GM23338 (cell line): Measurements from ENCODE around the gene AURKAIP1. TPM values are rescaled to one million over a fixed set of nuclear protein-coding genes. Genes with fewer than 3 reads are reported as not detected.

ENCODE experiments used
- ATAC-seq: fragments of 200-7000 bp; cut with Tn5 transposase; 3 replicates; pipeline ENCODE4 v1.9.1; 2020
- DNase-seq: peaks from one replicate; pipeline ENCODE4 v3.0.0-alpha.2; 2015; ENCODE audit warnings: low spot score
- H2AFZ ChIP-seq: fragments of 200-600 bp; sonication (generic); 2 replicates; pipeline ENCODE4 v1.8.0; 2016; ENCODE audit warnings: antibody characterized with exemption, mild to moderate bottlenecking, moderate library complexity
- H3F3A ChIP-seq: fragments of 200-600 bp; sonication (generic); replicated peaks from 2 replicates; pipeline ENCODE4 v1.8.0; 2017; ENCODE audit warnings: antibody characterized with exemption, mixed run types, low read depth
- H3K27ac ChIP-seq: fragments of 200-600 bp; sonication (generic); 2 replicates; pipeline ENCODE4 v1.6.1; 2016; ENCODE audit warnings: low read depth
- H3K27me3 ChIP-seq: fragments of 200-600 bp; sonication (generic); 2 replicates; pipeline ENCODE4 v1.8.0; 2016; ENCODE audit warnings: mild to moderate bottlenecking, mixed run types, moderate library complexity; ENCODE audit not compliant: insufficient read depth
- H3K36me3 ChIP-seq: fragments of 200-600 bp; sonication (generic); 2 replicates; pipeline ENCODE4 v1.8.0; 2016; ENCODE audit warnings: mild to moderate bottlenecking; ENCODE audit not compliant: insufficient read depth
- H3K4me1 ChIP-seq: fragments of 200-600 bp; sonication (generic); 2 replicates; pipeline ENCODE4 v1.8.0; 2016; ENCODE audit warnings: mild to moderate bottlenecking, moderate library complexity; ENCODE audit not compliant: insufficient read depth
- H3K4me2 ChIP-seq: fragments of 200-600 bp; sonication (generic); 2 replicates; pipeline ENCODE4 v1.7.1; 2017; ENCODE audit warnings: mixed run types
- H3K4me3 ChIP-seq: fragments of 200-600 bp; sonication (generic); 2 replicates; pipeline ENCODE4 v1.6.1; 2016; ENCODE audit warnings: mixed run types
- H3K79me2 ChIP-seq: fragments of 200-600 bp; sonication (generic); replicated peaks from 2 replicates; pipeline ENCODE4 v1.8.0; 2017; ENCODE audit warnings: mild to moderate bottlenecking; ENCODE audit not compliant: insufficient read depth
- H3K9me2 ChIP-seq: fragments of 200-600 bp; sonication (generic); 2 replicates; pipeline ENCODE4 v1.8.0; 2017; ENCODE audit not compliant: insufficient read depth
- H4K20me1 ChIP-seq: fragments of 200-600 bp; sonication (generic); replicated peaks from 2 replicates; pipeline ENCODE4 v1.8.0; 2017; ENCODE audit warnings: mild to moderate bottlenecking; ENCODE audit not compliant: insufficient read depth
- H3K27ac Mint-ChIP-seq: 2 replicates; pipeline ENCODE4 v1.8.0; 2020; ENCODE audit warnings: inconsistent platforms, mild to moderate bottlenecking, moderate library complexity, mixed read lengths
- H3K27me3 Mint-ChIP-seq: 3 replicates; pipeline ENCODE4 v1.8.0; 2022; ENCODE audit warnings: low read depth, mild to moderate bottlenecking, moderate library complexity, mixed read lengths, inconsistent platforms; ENCODE audit not compliant: insufficient read depth, poor library complexity
- H3K36me3 Mint-ChIP-seq: 3 replicates; pipeline ENCODE4 v1.8.0; 2021; ENCODE audit warnings: low read depth, mild to moderate bottlenecking, inconsistent platforms, moderate library complexity, mixed read lengths
- H3K4me1 Mint-ChIP-seq: 3 replicates; pipeline ENCODE4 v1.8.0; 2020; ENCODE audit warnings: mild to moderate bottlenecking, inconsistent platforms, mixed read lengths
- H3K4me3 Mint-ChIP-seq: 3 replicates; pipeline ENCODE4 v1.8.0; 2021; ENCODE audit warnings: moderate library complexity, mild to moderate bottlenecking, inconsistent platforms, mixed read lengths
- H3K9me3 Mint-ChIP-seq: 3 replicates; pipeline ENCODE4 v1.8.0; 2020; ENCODE audit warnings: moderate library complexity, mild to moderate bottlenecking, inconsistent platforms, mixed read lengths
- EZH2 ChIP-seq: fragments of 200-600 bp; sonication (generic); IDR thresholded peaks from one replicate; pipeline ENCODE4 v1.8.0; 2017; ENCODE audit warnings: antibody characterized with exemption, mild to moderate bottlenecking, low read depth; ENCODE audit not compliant: unreplicated experiment
- JUNB ChIP-seq: IDR thresholded peaks from one replicate; pipeline ENCODE4 v1.6.1; 2016; ENCODE audit warnings: antibody characterized with exemption; ENCODE audit not compliant: unreplicated experiment
- NANOG ChIP-seq: IDR thresholded peaks from 2 replicates; pipeline ENCODE4 v1.6.1; 2016; ENCODE audit warnings: antibody characterized with exemption, borderline replicate concordance
- POLR2AphosphoS5 ChIP-seq: IDR thresholded peaks from 2 replicates; pipeline ENCODE4 v1.6.1; 2016; ENCODE audit warnings: antibody characterized with exemption, low read depth
- ZNF114 ChIP-seq: fragments of 250-450 bp; sonication (Bioruptor Pico); IDR thresholded peaks from 2 replicates; pipeline ENCODE4 v1.5.0; 2020; ENCODE audit warnings: mild to moderate bottlenecking, moderate library complexity
- ZNF331 ChIP-seq: fragments of 250-450 bp; sonication (Bioruptor Pico); IDR thresholded peaks from 2 replicates; pipeline ENCODE4 v1.5.0; 2020; ENCODE audit warnings: low read depth, mild to moderate bottlenecking, moderate library complexity
- ZNF462 ChIP-seq: fragments of 250-450 bp; sonication (Bioruptor Pico); IDR thresholded peaks from 2 replicates; pipeline ENCODE4 v1.5.0; 2020; ENCODE audit warnings: mild to moderate bottlenecking, moderate library complexity
- polyA plus RNA-seq: library from polyadenylated mRNA; unstranded; fragments of >200 nt; fragmentation: Nextera tagmentation; extraction: Ambion mirVana; gene quantifications from 2 replicates; pipeline ENCODE4 v1.2.1, GENCODE V29; 2016
- total RNA-seq: library from RNA; depleted of rRNA; stranded (reverse); fragments of >200 nt; shearing (Covaris generic); gene quantifications from 2 replicates; pipeline ENCODE4 v1.2.3, GENCODE V29; 2014
- TF ChIP-seq, protein P1 (sequence below): IDR thresholded peaks from 2 replicates; pipeline ENCODE4 v1.6.1; 2016; ENCODE audit warnings: antibody characterized with exemption

AURKAIP1 gene
- total and polyA plus RNA-seq, 2 experiments from 2014 or later: 167 to 355 TPM

- no peaks in the 10 kb centered on the region for H4K20me1 ChIP-seq
- Mint-ChIP-seq H3K36me3 (peaks cover 10% of the 10 kb centered on the region), H3K4me3 (no peak overlapping the region), H3K27ac (no peak overlapping the region), H3K4me1 (no peaks in the 10 kb centered on the region), H3K27me3 (peaks cover 9% of the 10 kb centered on the region), H3K9me3 (no peaks in the 10 kb centered on the region; the same call in 2 of the 3 replicates)
- TF ChIP-seq ZNF331 (CRISPR knock-in tag): no peak
- TF ChIP-seq, protein P1, sequence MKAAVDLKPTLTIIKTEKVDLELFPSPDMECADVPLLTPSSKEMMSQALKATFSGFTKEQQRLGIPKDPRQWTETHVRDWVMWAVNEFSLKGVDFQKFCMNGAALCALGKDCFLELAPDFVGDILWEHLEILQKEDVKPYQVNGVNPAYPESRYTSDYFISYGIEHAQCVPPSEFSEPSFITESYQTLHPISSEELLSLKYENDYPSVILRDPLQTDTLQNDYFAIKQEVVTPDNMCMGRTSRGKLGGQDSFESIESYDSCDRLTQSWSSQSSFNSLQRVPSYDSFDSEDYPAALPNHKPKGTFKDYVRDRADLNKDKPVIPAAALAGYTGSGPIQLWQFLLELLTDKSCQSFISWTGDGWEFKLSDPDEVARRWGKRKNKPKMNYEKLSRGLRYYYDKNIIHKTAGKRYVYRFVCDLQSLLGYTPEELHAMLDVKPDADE: no peak
- no peak for TF ChIP-seq EZH2
- TF ChIP-seq ZNF114 (CRISPR knock-in tag): no peak
- TF ChIP-seq NANOG: no peak
- no peak for TF ChIP-seq JUNB
- TF ChIP-seq POLR2AphosphoS5: no peak
- TF ChIP-seq ZNF462 (CRISPR knock-in tag): no peak
- no peaks in the 10 kb centered on the region for H3K27me3 ChIP-seq
- ATAC-seq: no peak
- H3K4me2 ChIP-seq: no peak overlapping the region
- peaks cover 10% of the 10 kb centered on the region for H3F3A ChIP-seq
- no peak for DNase-seq
- no peak overlapping the region for H3K27ac ChIP-seq
- H3K4me3 ChIP-seq: no peak overlapping the region
- no peak overlapping the region for H2AFZ ChIP-seq
- no peaks in the 10 kb centered on the region for H3K79me2 ChIP-seq
- H3K4me1 ChIP-seq: no peaks in the 10 kb centered on the region
- no peaks in the 10 kb centered on the region for H3K36me3 ChIP-seq
- H3K9me2 ChIP-seq: no peaks in the 10 kb centered on the region
These were observed 39.2 kb downstream of the AURKAIP1 start for GRCh38 chr1:1335792-1336248.
